ENCODE results near the gene PGGHG.

DNA sequence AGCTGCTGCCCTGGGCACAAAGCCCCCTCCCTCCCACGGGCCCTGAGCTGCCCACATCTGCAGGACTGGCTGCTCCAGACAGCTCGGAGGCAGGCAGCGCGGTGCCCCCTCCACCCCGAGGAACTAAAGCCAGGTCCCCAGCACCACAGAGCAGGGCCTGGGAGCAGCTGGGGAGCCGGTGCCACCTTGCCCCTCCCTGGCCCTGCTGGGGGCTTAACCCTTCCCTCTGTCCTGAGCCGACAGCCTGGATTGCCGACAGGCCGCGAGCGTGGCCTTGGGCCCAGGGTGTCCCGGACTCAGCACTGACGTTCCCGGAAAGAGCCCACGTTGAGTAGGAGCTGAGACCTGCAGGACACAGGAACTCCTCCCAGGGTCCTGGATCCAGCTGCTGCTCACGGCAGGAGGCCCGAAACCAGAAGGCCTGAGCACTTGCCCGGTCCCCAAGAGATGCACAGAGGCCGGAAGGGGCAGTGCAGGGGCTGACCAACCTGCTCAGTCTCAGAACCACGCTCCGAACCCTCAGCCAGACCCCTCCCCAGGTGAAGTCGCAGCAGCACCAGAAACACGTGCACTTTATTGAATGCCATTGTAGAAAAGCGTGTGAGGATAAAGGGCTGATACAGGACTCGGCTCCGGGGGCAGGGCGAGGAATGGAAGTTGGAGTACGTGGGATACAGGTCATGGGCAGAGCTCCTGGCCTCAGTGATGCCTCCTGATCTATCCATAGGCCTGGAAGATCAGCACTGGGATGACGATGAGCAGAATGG, 30.4 kb downstream of the PGGHG start:
- TF ChIP-seq, protein P1, sequence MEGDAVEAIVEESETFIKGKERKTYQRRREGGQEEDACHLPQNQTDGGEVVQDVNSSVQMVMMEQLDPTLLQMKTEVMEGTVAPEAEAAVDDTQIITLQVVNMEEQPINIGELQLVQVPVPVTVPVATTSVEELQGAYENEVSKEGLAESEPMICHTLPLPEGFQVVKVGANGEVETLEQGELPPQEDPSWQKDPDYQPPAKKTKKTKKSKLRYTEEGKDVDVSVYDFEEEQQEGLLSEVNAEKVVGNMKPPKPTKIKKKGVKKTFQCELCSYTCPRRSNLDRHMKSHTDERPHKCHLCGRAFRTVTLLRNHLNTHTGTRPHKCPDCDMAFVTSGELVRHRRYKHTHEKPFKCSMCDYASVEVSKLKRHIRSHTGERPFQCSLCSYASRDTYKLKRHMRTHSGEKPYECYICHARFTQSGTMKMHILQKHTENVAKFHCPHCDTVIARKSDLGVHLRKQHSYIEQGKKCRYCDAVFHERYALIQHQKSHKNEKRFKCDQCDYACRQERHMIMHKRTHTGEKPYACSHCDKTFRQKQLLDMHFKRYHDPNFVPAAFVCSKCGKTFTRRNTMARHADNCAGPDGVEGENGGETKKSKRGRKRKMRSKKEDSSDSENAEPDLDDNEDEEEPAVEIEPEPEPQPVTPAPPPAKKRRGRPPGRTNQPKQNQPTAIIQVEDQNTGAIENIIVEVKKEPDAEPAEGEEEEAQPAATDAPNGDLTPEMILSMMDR (IDR thresholded peaks at IDR 0.05), result peak in 4 of 7 experiments; percentile 20 to 32 (median 26)
- TF ChIP-seq POLR2A (IDR thresholded peaks at IDR 0.05), result peak; percentile 10 to 69 (median 65)

Measured in body of pancreas (tissue), 4 donors.